ENCODE measurements around the gene NPIPA1.
"Not testable (repeated sequence)": the region's sequence is repeated elsewhere in the genome, so short reads cannot be mapped to it uniquely, and the experiment has no call there.

Gene NPIPA1

DNA sequence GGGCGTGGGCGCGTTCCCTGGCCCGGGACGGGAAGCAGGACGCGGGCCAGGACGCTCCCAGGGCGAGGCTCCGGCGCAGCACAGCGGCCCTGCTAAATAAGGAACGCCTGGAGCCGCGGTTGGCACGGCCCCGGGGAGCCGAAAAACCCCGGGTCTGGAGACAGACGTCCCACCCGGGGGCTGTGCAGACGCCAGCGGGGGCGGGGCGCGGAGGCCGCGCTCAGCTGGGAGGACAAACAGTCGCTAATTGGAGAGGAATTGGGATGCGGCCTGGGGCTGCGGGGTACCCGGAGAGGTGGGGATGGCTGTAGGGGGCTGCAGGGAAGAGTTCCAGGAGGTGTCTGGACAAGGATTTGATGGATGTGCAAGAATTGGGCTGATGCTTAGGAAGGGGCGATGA, 25.3 kb upstream of the NPIPA1 start:
- H3K9me3 ChIP-seq (ENCODE audit: control insufficient read depth, insufficient read depth, low read depth, low read length); POLR2A ChIA-PET; H3K36me3 ChIP-seq (ENCODE audit: control insufficient read depth in 2 of 2, insufficient read depth in 1 of 2, low read length in 2 of 2); H3K27ac ChIP-seq (ENCODE audit: extremely low read depth, low read depth, low read length); CTCF ChIA-PET; H3K4me1 ChIP-seq (ENCODE audit: control insufficient read depth, insufficient read depth, low read length): not testable (repeated sequence)
- TF ChIP-seq EGR2 (tag by site-specific recombination; IDR thresholded peaks at IDR 0.05; ENCODE audit: low read depth) (peak; percentile 44; the same call in 1 of the 2 replicates), GLIS2 (tag by site-specific recombination; IDR thresholded peaks at IDR 0.05) (peak; percentile 38; the same call in 1 of the 2 replicates), SP2 (tag by site-specific recombination; IDR thresholded peaks at IDR 0.05) (peak; percentile 52), ZFHX2 (tag by site-specific recombination; conservative IDR thresholded peaks at IDR 0.05) (peak; percentile 38; the same call in 1 of the 2 replicates), ZBTB20 (tag by site-specific recombination; IDR thresholded peaks at IDR 0.05) (peak; percentile 59; the same call in 1 of the 2 replicates), ZIC2 (tag by site-specific recombination; IDR thresholded peaks at IDR 0.05) (peak; percentile 53)
- TF ChIP-seq, protein P1, sequence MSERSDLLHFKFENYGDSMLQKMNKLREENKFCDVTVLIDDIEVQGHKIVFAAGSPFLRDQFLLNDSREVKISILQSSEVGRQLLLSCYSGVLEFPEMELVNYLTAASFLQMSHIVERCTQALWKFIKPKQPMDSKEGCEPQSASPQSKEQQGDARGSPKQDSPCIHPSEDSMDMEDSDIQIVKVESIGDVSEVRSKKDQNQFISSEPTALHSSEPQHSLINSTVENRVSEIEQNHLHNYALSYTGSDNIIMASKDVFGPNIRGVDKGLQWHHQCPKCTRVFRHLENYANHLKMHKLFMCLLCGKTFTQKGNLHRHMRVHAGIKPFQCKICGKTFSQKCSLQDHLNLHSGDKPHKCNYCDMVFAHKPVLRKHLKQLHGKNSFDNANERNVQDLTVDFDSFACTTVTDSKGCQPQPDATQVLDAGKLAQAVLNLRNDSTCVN (tag by site-specific recombination; optimal IDR thresholded peaks at IDR 0.05), result peak; percentile 49
- H3K4me3 ChIP-seq (ENCODE audit: low read depth, low read length), result peak overlapping the region; percentile 36

DNA sequence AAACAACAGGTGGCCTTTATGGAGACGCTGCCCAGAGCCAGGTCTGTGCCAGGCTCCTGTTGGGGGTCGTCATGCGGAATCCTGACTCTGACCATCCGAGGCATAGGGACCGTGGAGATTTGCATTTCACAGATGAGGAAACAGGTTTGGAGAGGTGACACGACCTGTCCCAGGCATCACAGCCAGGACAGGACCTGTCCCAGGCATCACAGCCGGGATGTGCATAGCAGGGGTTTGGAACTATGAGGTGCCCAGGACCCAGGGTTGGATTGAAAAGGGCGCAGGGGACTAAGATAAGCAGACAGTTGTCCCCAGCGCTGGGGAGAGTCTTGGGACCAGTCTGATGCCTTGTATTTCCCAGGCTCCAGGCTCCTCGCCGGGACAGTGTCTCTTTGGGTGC, 24.7 kb upstream of the NPIPA1 start:
- H3K9me3 ChIP-seq (ENCODE audit: control insufficient read depth, insufficient read depth, low read depth, low read length); H3K36me3 ChIP-seq (ENCODE audit: control insufficient read depth in 2 of 2, insufficient read depth in 1 of 2, low read length in 2 of 2); H3K27ac ChIP-seq (ENCODE audit: extremely low read depth, low read depth, low read length); POLR2A ChIA-PET; CTCF ChIA-PET; H3K4me1 ChIP-seq (ENCODE audit: control insufficient read depth, insufficient read depth, low read length); H3K4me3 ChIP-seq (ENCODE audit: low read depth, low read length): not testable (repeated sequence)

DNA sequence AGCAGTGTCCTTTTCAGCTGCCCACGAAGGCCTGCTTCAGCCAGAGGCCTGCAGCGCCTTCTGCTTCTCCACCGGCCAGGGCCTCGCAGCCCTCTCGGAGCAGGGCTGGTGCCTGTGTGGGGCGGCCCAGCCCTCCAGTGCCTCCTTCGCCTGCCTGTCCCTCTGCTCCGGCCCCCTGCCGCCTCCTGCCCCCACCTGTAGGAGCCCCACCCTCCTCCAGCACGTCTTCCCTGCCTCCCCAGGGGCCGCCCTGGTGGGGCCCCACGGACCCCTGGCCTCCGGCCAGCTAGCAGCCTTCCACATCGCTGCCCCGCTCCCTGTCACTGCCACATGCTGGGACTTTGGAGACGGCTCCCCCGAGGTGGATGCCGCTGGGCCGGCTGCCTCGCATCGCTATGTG, 18.7 kb upstream of the NPIPA1 start:
- CTCF ChIA-PET; H3K36me3 ChIP-seq (ENCODE audit: control insufficient read depth in 2 of 2, insufficient read depth in 1 of 2, low read length in 2 of 2); H3K9me3 ChIP-seq (ENCODE audit: control insufficient read depth, insufficient read depth, low read depth, low read length); H3K27ac ChIP-seq (ENCODE audit: extremely low read depth, low read depth, low read length); H3K4me1 ChIP-seq (ENCODE audit: control insufficient read depth, insufficient read depth, low read length); POLR2A ChIA-PET; H3K4me3 ChIP-seq (ENCODE audit: low read depth, low read length): not testable (repeated sequence)
- TF ChIP-seq ZIC2 (tag by site-specific recombination; IDR thresholded peaks at IDR 0.05), result 0 out of 2 replicates have a peak, but pooled peaks have one; percentile 17
- peak; percentile 74 for TF ChIP-seq SCRT2 (tag by site-specific recombination; IDR thresholded peaks at IDR 0.05)
- TF ChIP-seq GLIS1 (tag by site-specific recombination; IDR thresholded peaks at IDR 0.05), result 0 out of 2 replicates have a peak, but pooled peaks have one; percentile 11

DNA sequence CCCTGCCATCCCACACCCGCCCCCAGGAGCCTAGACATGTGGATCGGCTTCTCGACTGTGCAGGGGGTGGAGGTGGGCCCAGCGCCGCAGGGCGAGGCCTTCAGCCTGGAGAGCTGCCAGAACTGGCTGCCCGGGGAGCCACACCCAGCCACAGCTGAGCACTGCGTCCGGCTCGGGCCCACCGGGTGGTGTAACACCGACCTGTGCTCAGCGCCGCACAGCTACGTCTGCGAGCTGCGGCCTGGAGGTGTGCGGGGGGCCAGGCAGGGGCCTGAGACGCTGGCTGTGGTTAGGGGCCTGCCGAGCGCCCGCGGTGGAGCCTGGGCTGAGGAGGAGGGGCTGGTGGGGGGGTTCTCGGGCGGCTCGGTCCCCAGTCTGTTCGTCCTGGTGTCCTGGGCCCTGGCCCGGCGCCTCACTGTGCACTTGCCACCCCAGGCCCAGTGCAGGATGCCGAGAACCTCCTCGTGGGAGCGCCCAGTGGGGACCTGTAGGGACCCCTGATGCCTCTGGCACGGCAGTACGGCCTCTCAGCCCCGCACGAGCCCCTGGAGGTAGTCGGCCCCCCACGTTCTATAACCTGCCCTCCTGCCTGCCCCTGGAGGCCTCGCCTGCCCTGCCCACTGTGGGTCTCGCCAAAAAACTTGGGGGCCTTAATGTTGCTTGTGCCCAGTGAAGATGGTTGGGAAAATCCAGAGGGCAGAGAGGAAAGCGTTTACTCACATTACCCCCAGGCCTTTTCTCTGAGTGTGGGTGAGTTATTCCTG, 17.2 kb upstream of the NPIPA1 start:
- POLR2A ChIA-PET; CTCF ChIA-PET; H3K4me1 ChIP-seq (ENCODE audit: control insufficient read depth, insufficient read depth, low read length); H3K4me3 ChIP-seq (ENCODE audit: low read depth, low read length); H3K36me3 ChIP-seq (ENCODE audit: control insufficient read depth in 2 of 2, insufficient read depth in 1 of 2, low read length in 2 of 2); H3K27ac ChIP-seq (ENCODE audit: extremely low read depth, low read depth, low read length); H3K9me3 ChIP-seq (ENCODE audit: control insufficient read depth, insufficient read depth, low read depth, low read length): not testable (repeated sequence)

DNA sequence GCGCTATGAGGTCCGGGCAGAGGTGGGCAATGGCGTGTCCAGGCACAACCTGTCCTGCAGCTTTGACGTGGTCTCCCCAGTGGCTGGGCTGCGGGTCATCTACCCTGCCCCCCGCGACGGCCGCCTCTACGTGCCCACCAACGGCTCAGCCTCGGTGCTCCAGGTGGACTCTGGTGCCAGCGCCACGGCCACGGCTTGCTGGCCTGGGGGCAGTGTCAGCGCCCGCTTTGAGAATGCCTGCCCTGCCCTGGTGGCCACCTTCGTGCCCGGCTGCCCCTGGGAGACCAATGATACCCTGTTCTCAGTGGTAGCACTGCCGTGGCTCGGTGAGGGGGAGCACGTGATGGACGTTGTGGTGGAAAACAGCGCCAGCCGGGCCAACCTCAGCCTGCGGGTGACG, 15.0 kb upstream of the NPIPA1 start:
- H3K4me3 ChIP-seq (ENCODE audit: low read depth, low read length); H3K4me1 ChIP-seq (ENCODE audit: control insufficient read depth, insufficient read depth, low read length); CTCF ChIA-PET; H3K9me3 ChIP-seq (ENCODE audit: control insufficient read depth, insufficient read depth, low read depth, low read length); H3K27ac ChIP-seq (ENCODE audit: extremely low read depth, low read depth, low read length); POLR2A ChIA-PET; H3K36me3 ChIP-seq (ENCODE audit: control insufficient read depth in 2 of 2, insufficient read depth in 1 of 2, low read length in 2 of 2): not testable (repeated sequence)

DNA sequence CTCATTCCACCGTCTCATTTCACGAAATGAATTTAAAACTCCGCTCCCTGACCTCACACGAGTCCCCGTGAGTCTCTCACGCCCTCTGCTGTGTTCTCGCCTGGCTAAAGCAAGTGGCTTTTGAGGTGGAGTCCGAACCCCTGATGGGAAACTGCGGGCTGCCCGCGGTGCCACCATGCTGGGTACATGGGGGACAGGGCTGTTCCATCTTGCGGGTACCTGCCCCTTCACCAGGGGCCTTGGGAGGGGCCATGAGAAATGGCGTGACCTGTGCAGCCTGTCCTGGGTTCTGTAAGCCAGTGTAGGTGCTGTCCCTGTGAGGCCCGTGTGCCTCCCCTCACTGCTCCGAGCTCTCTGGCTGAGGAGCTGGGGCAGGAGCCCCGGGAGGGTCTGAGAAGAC, 14.3 kb upstream of the NPIPA1 start:
- CTCF ChIA-PET; H3K4me1 ChIP-seq (ENCODE audit: control insufficient read depth, insufficient read depth, low read length); POLR2A ChIA-PET; H3K9me3 ChIP-seq (ENCODE audit: control insufficient read depth, insufficient read depth, low read depth, low read length); H3K27ac ChIP-seq (ENCODE audit: extremely low read depth, low read depth, low read length); H3K36me3 ChIP-seq (ENCODE audit: control insufficient read depth in 2 of 2, insufficient read depth in 1 of 2, low read length in 2 of 2); H3K4me3 ChIP-seq (ENCODE audit: low read depth, low read length): not testable (repeated sequence)

DNA sequence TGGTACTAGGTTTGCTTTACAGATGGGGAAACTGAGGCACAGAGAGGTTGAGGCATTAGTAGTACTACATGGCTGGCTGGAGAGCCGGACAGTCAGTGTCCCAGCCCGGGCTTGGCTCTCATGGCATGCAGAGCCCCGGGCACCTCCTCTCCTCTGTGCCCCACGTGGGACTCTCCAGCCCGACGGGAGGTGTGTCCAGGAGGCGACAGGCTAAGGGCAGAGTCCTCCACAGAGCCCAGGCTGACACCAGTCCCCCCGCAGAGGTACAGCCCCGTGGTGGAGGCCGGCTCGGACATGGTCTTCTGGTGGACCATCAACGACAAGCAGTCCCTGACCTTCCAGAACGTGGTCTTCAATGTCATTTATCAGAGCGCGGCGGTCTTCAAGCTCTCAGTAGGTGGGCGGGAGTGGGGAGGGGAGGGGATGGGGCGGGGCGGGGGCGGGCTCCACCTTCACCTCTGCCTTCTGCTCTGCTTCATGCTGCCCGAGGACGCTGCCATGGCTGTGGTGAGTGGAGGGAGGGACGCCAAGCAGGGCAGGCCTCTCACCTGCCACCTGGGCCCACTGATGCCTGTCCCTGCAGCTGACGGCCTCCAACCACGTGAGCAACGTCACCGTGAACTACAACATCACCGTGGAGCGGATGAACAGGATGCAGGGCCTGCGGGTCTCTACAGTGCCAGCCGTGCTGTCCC, 13.7 kb upstream of the NPIPA1 start:
- H3K27ac ChIP-seq (ENCODE audit: extremely low read depth, low read depth, low read length); CTCF ChIA-PET; H3K9me3 ChIP-seq (ENCODE audit: control insufficient read depth, insufficient read depth, low read depth, low read length): not testable (repeated sequence)

DNA sequence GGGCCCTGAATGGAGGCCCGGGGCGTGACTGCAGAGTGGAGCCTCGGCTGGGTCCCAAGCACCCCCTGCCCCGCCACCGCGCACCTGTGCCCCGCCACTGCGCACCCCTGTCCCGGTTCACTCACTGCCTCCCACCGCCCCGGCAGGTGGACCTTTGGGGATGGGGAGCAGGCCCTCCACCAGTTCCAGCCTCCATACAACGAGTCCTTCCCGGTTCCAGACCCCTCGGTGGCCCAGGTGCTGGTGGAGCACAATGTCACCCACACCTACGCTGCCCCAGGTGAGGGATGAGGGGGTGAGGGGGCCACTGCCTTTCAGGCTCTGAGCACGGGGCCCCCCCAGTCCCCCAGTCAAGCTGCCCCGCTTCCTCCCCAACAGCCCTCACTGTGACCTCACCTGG, 12.9 kb upstream of the NPIPA1 start:
- H3K4me3 ChIP-seq (ENCODE audit: low read depth, low read length); H3K27ac ChIP-seq (ENCODE audit: extremely low read depth, low read depth, low read length); H3K9me3 ChIP-seq (ENCODE audit: control insufficient read depth, insufficient read depth, low read depth, low read length); H3K4me1 ChIP-seq (ENCODE audit: control insufficient read depth, insufficient read depth, low read length); H3K36me3 ChIP-seq (ENCODE audit: control insufficient read depth in 2 of 2, insufficient read depth in 1 of 2, low read length in 2 of 2); CTCF ChIA-PET; POLR2A ChIA-PET: not testable (repeated sequence)

More for the DNA sequence above, 13.7 kb upstream of the NPIPA1 start:
- H3K4me1 ChIP-seq (ENCODE audit: control insufficient read depth, insufficient read depth, low read length); POLR2A ChIA-PET; H3K4me3 ChIP-seq (ENCODE audit: low read depth, low read length); H3K36me3 ChIP-seq (ENCODE audit: control insufficient read depth in 2 of 2, insufficient read depth in 1 of 2, low read length in 2 of 2): not testable (repeated sequence)

DNA sequence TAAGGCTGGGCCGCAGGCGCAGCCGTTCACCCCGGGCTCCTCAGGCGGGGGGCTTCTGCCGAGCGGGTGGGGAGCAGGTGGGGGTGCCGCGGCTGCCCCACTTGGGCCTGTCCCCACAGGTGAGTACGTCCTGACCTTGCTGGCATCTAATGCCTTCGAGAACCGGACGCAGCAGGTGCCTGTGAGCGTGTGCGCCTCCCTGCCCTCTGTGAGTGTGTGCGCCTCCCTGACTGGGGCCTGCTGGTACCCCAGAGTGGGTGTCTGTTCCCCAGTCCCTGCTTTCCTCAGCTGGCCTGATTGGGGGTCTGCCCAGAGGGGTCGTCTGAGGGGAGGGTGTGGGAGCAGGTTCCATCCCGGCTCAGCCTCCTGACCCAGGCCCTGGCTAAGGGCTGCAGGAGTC, 12.3 kb upstream of the NPIPA1 start:
- H3K4me1 ChIP-seq (ENCODE audit: control insufficient read depth, insufficient read depth, low read length); H3K36me3 ChIP-seq (ENCODE audit: control insufficient read depth in 2 of 2, insufficient read depth in 1 of 2, low read length in 2 of 2); POLR2A ChIA-PET; CTCF ChIA-PET; H3K27ac ChIP-seq (ENCODE audit: extremely low read depth, low read depth, low read length); H3K4me3 ChIP-seq (ENCODE audit: low read depth, low read length); H3K9me3 ChIP-seq (ENCODE audit: control insufficient read depth, insufficient read depth, low read depth, low read length): not testable (repeated sequence)
